NCI-H526 treated with DMSO at 0.1 percent for 48 hours (cell line): ENCODE data around the gene CIROP.
"Not testable (repeated sequence)": the region's sequence is repeated elsewhere in the genome, so short reads cannot be mapped to it uniquely, and the experiment has no call there.

Experiments
- DNase-seq: peaks from one replicate; lab custom pipeline; 2025; lab: John Stamatoyannopoulos, UW

The CIROP gene

DNA sequence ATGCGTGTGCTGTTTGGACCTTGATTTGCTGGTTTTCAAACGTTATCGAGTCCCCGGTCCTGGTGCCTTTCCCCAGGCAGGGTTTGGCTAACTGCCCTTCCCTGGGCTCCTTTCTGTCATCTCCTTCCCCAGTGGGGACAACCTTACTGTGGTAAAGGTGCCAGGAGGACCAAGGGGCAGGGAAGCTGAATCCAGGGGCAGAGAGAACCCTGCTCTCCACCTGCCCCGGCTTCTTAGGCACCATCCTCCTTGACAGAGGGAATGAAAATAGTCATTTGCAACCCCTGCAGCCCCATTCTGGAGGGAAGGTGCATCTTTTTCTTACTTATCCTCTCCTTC, 9.3 kb upstream of the CIROP start:
- no peak for DNase-seq

DNA sequence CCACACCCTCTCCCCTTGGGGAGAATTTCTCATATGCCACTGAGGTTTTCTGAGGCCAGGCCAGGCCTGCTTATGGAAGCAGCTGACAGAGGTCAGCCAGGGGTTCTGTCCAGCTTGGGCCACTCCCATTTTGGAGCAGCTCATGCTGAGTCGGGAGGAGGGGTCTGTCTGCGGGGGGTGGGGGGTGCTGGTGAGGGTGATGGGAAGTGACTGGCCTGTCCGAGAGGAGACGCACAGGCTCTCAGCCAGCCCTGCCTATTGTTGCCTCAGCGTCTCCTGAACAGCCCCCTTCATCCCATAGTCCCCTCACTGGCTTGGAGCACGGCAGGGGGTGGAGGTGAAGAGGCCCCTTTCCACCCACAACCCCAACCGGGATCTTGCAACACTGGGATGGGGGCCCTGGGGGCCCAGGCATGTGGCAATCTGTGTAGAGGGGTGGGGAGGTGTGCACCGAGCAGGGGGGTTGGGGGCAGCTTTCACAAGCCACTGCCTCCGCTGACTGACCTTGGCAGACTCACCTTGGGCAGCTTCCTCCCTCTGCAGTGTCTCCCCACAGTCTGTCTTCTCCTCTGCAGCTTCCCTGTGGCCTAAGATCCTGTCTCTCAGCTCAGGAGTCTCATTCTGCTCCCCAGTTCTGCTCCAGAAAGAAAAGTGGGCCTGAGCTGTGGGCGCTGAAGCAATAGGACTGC, 8.8 kb upstream of the CIROP start:
- no peak for DNase-seq

DNA sequence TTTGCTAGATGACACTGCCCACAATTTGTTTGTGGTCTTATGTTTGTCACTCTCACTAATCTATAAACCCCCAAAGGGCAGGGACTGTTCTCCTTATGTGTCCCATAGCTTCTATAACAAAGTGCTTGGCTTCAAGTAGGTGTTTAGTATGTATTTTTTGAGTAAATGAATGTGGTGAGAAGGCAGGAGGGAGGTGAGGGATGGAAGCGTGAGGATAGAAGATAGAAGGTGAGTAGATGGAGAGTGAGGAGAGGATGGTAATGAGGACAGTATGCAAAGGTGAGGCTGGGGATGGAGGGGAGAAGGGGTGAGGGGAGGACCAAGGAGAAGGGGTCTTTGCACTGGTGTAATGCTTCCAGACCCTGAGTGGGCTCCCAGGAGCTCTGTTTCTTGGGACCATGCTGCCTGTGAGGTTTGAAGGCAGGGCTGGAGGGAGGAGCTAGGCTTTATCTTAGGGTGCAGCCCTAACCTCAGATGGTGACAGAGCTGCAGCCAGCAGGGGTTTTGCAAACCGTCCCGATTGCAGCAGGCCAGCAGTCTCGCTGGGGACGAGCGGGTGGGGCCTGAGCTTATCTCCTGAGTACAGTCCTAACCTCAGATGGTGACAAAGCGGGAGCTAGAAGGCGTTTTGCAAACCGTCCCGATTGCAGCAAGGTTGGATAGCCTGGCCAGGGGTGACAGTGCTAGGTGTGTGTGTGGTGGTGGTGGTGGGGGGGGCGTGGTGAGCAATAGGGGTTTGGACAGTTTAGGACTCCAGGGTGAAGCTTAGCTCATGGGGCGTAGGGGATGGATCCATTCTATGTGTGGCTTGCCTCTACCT, 7.8 kb upstream of the CIROP start:
- no peak for DNase-seq

DNA sequence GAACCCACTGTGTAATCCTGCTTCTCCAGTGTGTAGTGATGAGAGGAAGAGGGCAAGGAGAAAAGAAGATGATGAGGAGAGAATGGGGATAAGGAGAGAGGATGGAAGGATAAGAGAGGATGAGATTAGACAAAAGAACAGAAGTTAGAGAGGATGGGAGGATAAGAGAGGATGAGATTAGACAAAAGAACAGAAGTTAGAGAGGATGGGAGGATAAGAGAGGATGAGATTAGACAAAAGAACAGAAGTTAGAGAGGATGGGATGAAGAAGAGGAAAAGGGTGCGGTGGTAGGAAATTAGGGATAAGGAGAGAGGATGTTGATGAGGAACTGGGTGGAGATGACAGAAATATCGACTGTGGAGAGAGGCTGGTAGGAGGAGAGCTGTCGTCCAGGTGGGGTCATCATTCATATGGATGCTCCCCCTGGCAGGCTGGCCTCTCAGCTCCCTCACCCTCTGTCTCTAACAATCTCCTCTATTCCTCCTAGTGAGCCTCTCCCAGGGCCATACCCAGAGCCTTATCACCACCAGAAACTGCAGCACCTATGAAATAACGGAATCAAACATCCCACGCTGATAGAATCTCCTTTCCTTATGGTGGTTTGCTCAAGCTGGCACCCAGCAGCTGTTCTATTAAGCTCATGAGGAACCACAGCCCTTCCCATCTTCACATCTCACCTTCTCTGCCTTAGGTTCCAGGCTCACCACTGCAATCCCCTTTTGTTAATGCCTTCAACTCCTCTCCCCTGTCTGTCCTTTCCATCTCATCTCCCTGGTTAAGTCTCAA, 6.0 kb upstream of the CIROP start:
- no peak for DNase-seq

DNA sequence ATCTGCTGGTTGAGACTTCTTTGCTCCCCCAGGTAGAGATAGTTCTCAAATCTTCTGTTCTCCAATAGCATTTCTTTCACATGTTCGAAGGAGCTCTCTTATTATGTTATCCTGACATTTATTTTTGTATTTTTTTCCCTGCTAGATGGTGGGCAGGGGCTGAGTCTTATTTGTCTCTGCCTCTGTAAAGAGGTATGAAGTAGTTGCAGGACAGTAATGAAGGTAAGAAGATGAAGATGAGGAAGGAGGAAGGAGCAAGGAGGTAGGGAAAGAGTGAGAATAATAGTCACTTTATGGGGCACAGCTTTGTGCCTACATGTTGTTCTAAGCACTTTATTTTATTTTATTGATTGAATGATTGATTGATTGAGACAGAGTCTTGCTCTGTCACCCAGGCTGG, 5.0 kb upstream of the CIROP start:
- no peak for DNase-seq

DNA sequence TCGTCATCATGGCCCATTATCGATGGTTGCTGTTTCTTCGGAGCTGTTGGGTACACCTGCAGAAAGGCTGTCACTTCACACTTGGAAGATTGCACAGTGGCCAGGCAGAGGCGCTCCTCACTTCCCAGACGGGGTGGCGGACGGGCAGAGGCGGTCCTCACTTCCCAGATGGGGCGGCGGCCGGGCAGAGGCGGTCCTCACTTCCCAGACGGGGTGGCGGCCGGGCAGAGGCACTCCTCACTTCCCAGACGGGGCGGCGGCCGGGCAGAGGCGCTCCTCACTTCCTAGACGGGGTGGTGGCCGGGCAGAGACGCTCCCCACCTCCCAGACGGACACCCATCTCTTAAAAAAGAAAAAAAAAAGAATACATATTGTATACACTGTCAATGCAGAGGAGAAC, 3.4 kb upstream of the CIROP start:
- DNase-seq = not testable (repeated sequence)

DNA sequence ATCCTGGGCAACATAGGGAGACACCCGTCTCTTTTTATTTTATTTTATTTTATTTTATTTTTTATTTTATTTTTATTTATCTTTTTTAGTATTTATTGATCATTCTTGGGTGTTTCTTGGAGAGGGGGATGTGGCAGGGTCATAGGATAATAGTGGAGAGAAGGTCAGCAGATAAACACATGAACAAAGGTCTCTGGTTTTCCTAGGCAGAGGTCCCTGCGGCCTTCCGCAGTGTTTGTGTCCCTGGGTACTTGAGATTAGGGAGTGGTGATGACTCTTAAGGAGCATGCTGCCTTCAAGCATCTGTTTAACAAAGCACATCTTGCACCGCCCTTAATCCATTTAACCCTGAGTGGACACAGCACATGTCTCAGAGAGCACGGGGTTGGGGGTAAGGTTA, 2.8 kb upstream of the CIROP start:
- not testable (repeated sequence) for DNase-seq

DNA sequence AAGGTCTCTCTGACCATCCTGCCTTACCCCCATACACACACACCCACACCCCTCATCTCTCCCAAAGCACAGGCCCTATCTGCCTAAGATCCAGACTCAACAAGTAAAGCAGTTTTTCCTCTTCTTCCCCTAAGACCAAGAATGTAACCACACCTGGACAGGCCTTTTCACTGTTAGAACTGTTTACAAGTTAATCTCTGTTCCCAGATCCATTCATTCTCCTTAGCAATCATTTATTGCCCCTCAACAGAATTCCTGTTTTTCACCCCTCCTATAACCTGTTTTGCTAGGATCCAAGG, 1.9 kb upstream of the CIROP start:
- DNase-seq = no peak

DNA sequence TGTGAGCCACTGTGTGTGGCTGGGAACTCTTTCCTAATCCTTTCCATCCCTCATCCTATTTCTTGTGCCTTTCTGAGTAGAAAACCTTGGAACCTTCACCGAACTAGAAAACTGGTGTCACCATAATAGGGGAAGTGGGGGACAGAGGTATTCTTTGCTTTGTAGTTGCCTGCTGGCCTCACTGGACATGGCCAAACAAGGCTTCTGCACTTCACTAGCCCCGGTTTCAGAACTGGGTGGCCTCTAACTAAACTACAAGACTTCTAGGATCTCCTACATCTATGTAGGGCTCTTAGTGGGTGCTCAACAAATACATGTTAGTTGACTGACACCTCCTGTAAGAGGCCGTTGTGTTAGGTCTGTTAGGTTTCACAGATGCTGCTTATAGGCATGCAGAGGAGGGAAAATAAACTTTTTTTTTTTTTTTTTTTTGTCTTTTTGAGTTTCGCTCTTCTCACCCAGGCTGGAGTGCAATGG, 597 bp upstream of the CIROP start:
- DNase-seq = no peak

DNA sequence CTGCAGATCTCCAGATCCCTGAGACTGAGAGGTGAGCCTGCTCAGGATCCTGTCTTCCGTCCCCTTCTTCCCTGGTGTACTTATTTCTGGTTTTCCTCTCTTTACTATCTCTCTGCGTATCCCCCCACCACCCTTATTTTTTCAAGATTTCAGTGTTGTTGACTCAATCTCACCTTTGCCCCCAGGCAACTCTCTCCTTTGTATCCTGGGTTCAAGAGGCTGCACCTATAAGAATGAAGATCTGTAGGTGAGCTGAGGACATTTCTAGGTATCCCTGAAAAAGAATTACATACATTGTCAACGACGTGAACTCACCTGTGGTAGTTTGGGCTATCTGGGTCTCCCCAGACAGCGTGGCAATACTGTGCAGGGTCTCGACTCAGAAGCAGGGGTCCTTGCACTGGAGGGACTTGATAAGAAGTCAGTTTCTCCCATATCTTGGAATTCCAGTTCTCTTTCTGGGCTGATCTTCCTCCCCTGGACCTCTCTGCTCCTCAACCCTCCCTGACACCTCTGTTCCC, 659 bp downstream of the CIROP start:
- no peak for DNase-seq

DNA sequence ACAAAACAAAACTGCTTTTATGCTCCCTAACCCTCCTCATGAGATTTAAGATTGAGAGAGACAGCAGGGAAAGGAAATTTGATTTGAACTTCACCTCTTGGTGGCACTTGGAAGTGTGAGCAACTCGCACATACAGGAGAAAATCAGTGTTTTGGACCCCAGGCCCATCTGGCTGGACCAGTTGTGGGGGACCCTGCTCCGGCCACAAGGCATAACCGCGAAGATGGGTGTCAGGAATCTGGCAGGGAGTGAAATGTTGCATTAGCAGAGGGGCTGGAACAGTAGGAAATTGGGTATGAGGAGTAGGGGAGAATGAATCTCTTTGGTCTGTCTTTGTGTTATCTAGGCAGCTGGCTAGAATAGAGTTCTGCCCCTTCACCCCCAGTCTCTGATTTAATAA, 1.2 kb downstream of the CIROP start:
- DNase-seq = no peak

DNA sequence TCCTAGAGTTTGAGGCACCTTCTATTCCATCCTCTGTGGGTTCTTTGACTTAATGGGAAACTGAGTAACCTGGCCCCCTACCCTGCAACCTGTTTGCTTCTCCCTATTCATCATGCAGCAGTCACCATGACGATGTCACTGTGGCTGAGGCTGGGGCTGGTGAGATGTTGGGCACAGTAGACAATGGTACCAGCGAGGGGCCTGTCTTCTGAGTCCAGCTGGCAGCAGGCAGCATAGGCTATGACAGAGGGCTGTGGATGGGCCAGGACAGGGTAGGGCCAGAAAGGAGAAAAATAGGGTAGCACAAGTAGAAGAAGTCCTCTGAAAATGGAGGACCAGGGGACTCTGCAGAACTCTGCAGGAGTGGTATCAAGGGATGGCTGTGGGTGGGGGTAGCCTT, 2.0 kb downstream of the CIROP start:
- no peak for DNase-seq

DNA sequence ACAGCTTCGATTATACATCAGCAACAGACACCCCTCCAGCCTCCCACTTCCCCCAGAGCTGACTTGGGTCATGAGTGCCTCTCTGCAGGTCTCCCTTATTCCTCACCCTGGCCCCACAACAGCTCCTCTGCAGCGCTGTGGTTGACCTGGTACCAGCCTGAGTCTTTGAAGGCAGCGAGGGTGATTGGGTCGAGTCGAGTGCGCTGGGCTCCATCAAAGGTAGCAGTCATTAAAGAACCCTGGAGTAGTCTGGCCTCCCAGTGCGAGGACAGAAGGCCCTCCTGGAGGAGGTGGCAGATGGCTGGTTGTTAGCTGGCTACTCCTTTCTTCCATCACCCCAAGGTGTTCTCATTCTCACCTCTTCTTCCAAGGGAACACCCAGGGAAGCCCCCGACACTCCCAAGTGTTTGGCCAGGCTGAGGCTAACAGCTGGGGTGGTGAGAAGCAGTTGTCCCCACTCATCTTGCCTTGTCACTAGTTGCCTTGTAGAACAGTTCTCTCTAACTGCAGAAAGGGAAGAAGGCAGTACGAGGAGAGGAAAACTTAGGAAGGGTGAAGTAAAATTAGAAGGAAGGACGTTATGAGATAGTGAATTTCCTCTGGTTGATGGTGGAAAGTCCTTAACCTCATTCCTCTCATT, 2.7 kb downstream of the CIROP start:
- no peak for DNase-seq

DNA sequence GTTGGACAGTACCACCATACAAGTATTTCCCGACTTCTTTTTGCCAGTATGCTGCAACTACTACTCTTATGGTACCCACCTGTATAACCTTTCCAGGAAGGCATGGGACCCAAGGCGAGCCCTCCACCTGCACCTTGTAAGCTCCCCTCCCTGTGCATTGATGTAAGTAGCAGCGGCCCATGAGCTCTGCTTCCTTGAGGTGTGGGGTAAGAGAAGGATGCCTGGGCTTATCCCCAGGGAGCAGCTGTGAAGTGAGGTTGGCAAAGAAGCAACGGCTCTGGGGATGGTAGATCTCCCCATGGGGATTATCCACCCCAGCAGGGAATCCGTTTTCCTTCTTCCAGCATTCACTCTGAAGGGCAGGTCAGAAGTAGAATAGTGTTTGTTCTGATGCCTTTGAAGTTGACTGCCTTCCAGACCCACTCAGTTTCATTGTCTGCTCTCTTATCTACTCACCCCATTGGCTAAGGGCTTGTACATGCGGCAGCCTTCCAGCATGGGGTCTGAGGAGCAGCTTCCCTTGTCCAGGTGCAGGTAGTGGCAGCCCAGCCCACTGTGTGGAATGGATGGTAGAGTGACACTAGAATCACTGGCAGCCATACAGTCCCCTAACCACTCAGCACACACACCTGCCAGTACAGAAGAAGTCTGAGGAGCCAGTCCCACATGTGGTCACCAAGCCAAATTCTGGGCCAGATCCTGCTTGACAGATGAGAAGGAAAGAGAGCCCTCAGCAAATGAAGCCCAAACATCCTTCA, 3.4 kb downstream of the CIROP start:
- no peak for DNase-seq

DNA sequence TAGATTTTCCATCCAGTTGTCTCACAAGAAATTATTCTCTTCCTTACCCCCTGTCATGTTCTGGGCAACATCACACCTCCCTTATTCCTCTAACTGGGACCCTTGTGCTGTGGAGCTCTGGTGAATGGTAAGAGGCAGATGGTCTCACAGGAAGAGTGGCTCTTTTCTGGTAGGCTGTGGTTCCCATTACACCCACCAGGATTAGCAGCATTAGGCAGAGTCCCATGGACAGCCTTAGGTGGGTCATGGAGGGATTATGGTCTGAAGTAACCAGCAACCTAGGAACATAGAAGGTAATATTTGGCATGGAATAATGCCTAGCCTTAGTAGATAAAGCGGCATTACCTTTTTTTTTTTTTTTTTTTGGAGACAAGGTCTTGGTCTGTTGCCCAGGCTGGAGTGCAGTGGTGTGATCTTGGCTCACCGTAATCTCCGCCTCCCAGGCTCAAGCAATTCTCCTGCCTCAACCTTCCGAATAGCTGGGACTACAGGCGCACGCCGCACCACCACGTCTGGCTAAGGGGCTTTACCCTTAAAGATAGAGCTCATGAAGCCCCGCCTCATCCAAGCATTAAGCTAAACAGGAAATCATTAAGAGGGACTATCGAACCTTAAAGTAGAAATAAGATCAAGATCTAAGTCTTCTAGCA, 5.5 kb downstream of the CIROP start:
- no peak for DNase-seq

DNA sequence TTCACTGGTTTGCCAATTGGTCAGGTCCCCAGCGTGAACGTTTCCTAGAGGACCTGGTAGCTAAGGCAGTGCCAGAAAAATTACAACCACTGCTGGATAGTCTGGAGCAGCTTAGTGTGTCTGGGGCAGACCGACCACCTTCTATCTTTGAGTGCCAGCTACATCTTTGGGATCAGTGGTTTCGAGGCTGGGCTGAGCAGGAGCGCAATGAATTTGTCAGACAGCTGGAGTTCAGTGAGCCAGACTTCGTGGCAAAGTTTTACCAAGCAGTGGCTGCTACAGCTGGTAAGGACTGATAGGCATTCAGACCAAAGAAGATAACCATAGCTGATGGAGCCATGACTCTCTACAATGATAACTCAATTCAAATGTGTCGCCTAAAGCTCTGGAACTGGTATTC, 7.0 kb downstream of the CIROP start:
- DNase-seq = no peak

DNA sequence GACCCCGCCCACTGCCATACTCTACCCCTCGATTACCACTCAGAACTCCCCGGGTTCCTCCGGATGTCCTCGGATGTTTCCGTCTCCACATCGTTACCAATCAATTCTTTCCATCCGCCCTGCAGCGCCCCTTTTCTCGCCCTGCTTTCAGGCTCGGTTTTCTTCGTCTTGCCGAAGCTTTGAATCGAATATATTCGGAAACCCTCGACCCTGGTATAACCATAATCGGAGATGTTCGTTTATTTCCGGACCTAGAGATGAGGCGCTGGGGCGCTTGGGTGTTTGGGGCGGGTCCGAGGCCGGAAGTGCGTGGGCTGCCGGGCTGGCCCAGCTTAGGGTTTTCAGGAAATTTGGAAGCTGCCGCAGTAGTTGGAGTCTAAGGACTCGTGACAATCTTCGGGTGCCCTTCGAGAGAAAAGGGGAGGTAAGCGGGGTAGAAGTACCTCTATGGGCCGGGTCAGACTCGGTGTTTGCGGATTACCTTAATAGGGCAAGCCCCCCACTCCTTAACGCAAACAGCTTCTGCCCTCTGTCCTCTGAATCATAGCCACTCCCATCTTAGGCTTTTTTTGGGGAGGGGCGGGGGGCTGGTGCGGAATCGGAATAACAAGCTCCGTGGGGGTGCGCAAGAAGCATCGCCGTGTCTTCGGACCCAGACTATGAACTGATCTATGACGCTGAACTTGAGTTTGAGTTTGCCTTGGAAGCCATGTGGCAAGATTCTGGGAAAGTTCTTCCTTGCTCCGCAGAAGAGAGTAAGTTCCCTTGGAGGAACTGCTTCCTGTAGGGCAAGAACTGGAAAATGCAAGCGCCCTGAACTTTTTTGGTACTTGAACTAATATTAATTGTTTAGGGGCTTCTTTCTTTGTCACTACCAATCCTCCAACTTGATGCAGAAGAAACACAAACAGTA, 9.3 kb downstream of the CIROP start, which contains the start of gene C14orf119:
Gene C14orf119 (plus strand): TSS at position 310 of the 913 bp plus-strand sequence. CDS start 2,154 bp downstream, outside the sequence.
- DNase-seq = no peak

DNA sequence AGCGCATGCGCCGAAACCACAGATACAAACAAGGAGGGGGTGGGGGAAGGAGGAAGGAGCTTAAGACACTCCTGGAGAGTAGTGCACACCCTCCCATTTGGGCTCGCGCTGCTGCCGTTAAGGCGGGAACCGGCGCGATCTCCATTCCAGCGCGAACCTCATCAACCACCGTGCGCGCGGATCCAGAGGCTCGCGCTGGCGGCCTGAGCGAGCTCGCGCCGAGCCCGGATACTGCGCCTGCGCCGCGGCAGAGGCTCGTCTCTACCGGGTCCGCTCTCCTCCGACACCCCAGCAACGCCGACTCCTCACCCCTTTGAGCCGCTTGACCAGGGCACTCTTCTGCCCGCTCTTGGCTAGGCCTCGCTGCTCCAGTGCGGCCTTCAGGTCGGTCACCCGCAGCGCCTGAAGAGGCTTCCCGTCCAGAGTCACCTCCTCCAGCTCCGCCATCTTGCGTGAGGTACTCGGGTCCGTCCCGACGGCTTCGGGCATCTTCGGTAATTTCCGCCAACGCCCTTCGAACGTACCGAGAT, 10.1 kb downstream of the CIROP start, which contains the start of gene ACIN1:
Gene ACIN1 (minus strand): TSS at position 471 of the 530 bp plus-strand sequence. CDS start 24 bp downstream, at position 447.
- DNase-seq = no peak

DNA sequence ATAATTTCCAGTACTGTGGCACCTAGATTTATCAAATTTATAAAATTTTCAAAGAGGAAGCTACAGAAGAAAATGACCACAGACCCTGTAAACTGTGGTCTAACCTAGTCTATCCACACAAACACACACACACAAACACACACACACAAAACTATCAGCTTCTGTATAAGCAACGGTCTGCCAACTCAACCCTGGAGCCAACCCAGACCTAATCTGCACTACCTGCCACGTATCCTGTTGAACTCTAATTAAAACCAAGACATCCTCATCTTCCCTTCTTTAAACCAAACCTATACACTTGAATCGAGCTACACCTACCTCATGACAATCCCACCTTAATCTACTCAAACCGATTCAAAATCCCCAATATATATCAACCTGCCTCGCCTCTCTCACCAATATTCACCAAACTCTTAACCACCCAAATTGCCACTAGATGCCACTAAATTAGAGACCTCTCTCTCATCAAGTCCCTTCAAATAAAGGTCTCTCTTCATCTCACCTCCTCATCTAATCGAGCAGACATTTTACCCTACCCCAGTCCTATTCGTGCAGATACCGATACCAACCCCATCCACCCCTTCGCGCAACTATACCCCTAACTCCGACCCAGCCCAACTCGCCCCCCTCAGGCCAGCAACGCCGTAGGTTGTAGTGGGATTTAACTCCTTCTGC, 10.7 kb downstream of the CIROP start:
- DNase-seq = no peak
